Uterus (tissue), 4 donors: Measurements from ENCODE around the gene DSG3. TPM values are rescaled to one million over a fixed set of nuclear protein-coding genes. Genes with fewer than 3 reads are reported as not detected.

ENCODE experiments used
- DNase-seq, 2 donors: peaks; one replicate each; pipeline ENCODE4 v3.0.0-alpha.2; 2019 to 2020
- H3K27ac ChIP-seq, 2 donors: fragments of 200-600 bp; sonication (generic); 1 replicate in 1 of 2; 2 replicates in 1 of 2; pipeline ENCODE4 v1.5.1; 2016 to 2018
- H3K27me3 ChIP-seq, 2 donors: fragments of 200-600 bp; sonication (generic); one replicate each; pipeline ENCODE4 v1.5.1; 2018 to 2019; ENCODE audit warnings: control low read depth in 1 of 2
- H3K36me3 ChIP-seq, 2 donors: fragments of 200-600 bp; sonication (generic); one replicate each; pipeline ENCODE4 v1.5.1; 2019; ENCODE audit warnings: control low read depth in 1 of 2
- H3K4me1 ChIP-seq, 2 donors: fragments of 200-600 bp; sonication (generic); one replicate each; pipeline ENCODE4 v1.5.1; 2018 to 2019; ENCODE audit warnings: control low read depth in 1 of 2
- H3K4me3 ChIP-seq, 2 donors: fragments of 200-600 bp; sonication (generic); 1 replicate in 1 of 2; 2 replicates in 1 of 2; pipeline ENCODE4 v1.5.1; 2018 to 2019; ENCODE audit warnings: mild to moderate bottlenecking in 1 of 2
- H3K9me3 ChIP-seq, 2 donors: fragments of 200-600 bp; sonication (generic); one replicate each; pipeline ENCODE4 v1.5.1; 2019; ENCODE audit warnings: control low read depth in 1 of 2
- CTCF ChIP-seq, 4 experiments: fragments of 200-600 bp in 2 of 4; fragments of 450-650 bp in 2 of 4; sonication (generic) in 2 of 4; IDR thresholded peaks; one replicate each; pipeline ENCODE4 v1.5.1; 2016 to 2019; ENCODE audit warnings: antibody characterized with exemption in 4 of 4, mild to moderate bottlenecking in 2 of 4, moderate library complexity in 1 of 4
- POLR2A ChIP-seq, 2 donors: fragments of 450-650 bp; IDR thresholded peaks; one replicate each; pipeline ENCODE4 v1.6.1; 2016; ENCODE audit warnings: antibody characterized with exemption in 2 of 2, mild to moderate bottlenecking in 1 of 2, moderate library complexity in 1 of 2
- intact Hi-C: fragments of 100-400 bp; cut with DNase I; formaldehyde crosslinking; loops from one replicate; pipeline ENCODE4 v1.15.1; 2023; ENCODE audit warnings: low total_unique reads
- total RNA-seq, 4 donors: library from RNA; depleted of rRNA in 3 of 4; stranded (reverse); fragments of >200 nt in 3 of 4; gene quantifications; one replicate each; pipeline versions ENCODE4 v1.1.0 to v1.2.4, GENCODE V29; 2014 to 2023
- donor health status: DM: yes; HTN: yes; CAD: no.

The DSG3 gene
- total RNA-seq, 4 donors from 2014 or later, result 0.07 to 0.12 TPM; not detected in 2

DNA sequence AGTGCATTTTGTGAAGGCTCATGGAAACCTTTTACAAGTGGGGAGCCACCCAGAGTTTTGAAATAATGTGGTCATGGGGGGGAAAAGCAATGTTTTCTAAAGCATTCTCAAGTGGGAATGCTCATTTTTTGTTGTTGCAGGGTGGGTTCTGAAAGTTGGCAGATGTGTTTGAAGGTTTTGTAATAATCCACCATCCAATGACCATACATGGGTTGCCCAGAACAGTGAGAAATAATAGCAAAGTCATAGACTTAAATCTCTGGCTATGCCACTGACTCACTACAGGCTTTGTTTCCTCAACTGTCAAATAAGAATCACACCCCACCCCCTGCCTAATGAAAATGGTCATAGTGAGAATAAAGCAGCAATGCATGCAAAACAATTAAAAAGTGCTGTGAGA is 2.9 kb downstream of the DSG3 start:
- Histone ChIP-seq H3K9me3 (no peaks in the 10 kb centered on the region), H3K4me1 (no peaks in the 10 kb centered on the region), H3K4me3 (no peak overlapping the region), H3K27ac (no peak overlapping the region), H3K27me3 (no peaks in the 10 kb centered on the region), H3K36me3 (no peaks in the 10 kb centered on the region)
- intact Hi-C loops, result no loop called here
- no peak for DNase-seq
- TF ChIP-seq CTCF (IDR thresholded peaks at IDR 0.05) (no peak), POLR2A (IDR thresholded peaks at IDR 0.05) (no peak)

GRCh38 chr18:31451625-31452024 is 4.1 kb downstream of the DSG3 start:
- no peaks in the 10 kb centered on the region for H3K27me3 ChIP-seq
- no peaks in the 10 kb centered on the region for H3K9me3 ChIP-seq
- no peak overlapping the region for H3K27ac ChIP-seq
- H3K36me3 ChIP-seq, result no peaks in the 10 kb centered on the region
- no peak overlapping the region for H3K4me3 ChIP-seq
- TF ChIP-seq CTCF (IDR thresholded peaks at IDR 0.05) (no peak), POLR2A (IDR thresholded peaks at IDR 0.05) (no peak)
- no peak for DNase-seq
- H3K4me1 ChIP-seq, result no peaks in the 10 kb centered on the region
- intact Hi-C loops, result no loop called here

- DNase-seq, result no peak
- Histone ChIP-seq H3K4me3 (no peak overlapping the region), H3K27ac (no peak overlapping the region), H3K4me1 (no peaks in the 10 kb centered on the region), H3K9me3 (no peaks in the 10 kb centered on the region), H3K27me3 (no peaks in the 10 kb centered on the region), H3K36me3 (no peaks in the 10 kb centered on the region)
- intact Hi-C loops, result no loop called here
- no peak for TF ChIP-seq POLR2A (IDR thresholded peaks at IDR 0.05)
- TF ChIP-seq CTCF (IDR thresholded peaks at IDR 0.05), result no peak
These were observed 6.6 kb downstream of the DSG3 start for GRCh38 chr18:31454066-31454708.

DNA sequence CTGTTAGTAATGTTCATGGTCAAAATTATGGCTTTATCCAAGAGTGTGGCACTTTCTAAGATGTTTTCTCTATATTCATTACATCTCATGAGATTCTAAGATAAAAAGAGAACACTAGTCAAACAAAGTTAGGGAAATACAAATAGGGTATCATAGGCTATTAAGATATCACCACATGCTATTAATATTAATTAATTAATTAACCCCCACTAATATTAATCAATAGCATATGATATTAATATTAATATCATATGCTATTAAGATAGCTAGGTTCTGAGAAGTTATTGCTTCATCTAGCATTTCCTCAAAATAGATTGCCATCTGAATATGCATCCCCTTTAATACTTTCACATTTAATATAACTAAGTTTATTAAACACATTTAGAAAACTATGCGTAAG is 22.1 kb downstream of the DSG3 start:
- TF ChIP-seq POLR2A (IDR thresholded peaks at IDR 0.05) (no peak), CTCF (IDR thresholded peaks at IDR 0.05) (no peak)
- intact Hi-C loops, result no loop called here
- H3K4me3 ChIP-seq, result no peak overlapping the region
- H3K27me3 ChIP-seq, result no peaks in the 10 kb centered on the region
- DNase-seq, result no peak
- H3K27ac ChIP-seq, result no peak overlapping the region
- H3K36me3 ChIP-seq, result no peaks in the 10 kb centered on the region
- no peaks in the 10 kb centered on the region for H3K4me1 ChIP-seq
- H3K9me3 ChIP-seq, result no peaks in the 10 kb centered on the region

DNA sequence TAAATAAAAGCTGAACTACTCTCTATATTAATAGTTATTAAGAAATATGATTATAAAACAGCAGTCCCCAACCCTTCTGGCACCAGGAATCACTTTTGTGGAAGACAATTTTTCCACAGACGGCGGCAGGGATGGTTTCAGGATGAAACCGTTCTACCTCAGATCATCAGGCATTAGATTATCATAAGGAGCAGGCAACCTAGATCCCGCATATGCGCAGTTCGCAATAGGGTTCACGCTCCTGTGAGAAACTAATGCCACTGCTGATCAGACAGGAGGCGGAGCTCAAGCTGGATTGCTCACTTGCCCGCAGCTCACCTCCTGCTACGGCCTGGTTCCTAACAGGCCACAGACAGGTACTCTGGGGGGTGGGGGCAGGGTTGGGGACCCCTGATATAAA is 31.1 kb downstream of the DSG3 start:
- Histone ChIP-seq H3K27me3 (no peaks in the 10 kb centered on the region), H3K27ac (no peak overlapping the region), H3K9me3 (no peaks in the 10 kb centered on the region), H3K36me3 (no peaks in the 10 kb centered on the region), H3K4me1 (no peaks in the 10 kb centered on the region), H3K4me3 (no peak overlapping the region)
- no peak for DNase-seq
- no peak for TF ChIP-seq POLR2A (IDR thresholded peaks at IDR 0.05)
- TF ChIP-seq CTCF (IDR thresholded peaks at IDR 0.05), result no peak
- intact Hi-C loops, result no loop called here
